ENCODE measurements around the gene DENND6A. TPM values are rescaled to one million over a fixed set of nuclear protein-coding genes. Genes with fewer than 3 reads are reported as not detected.

Gene DENND6A
- total and polyA plus RNA-seq, 8 donors: 3.3 to 12.0 (median 8.3) TPM

GRCh38 chr3:57681691-57682090 is 11.2 kb downstream of the DENND6A start:
- H3K4me1 ChIP-seq: no peaks in the 10 kb centered on the region
- no peak for ATAC-seq
- no peak for DNase-seq
- TF ChIP-seq CTCF (IDR thresholded peaks at IDR 0.05): no peak
- H3K27me3 ChIP-seq: no peaks in the 10 kb centered on the region
- H3K9me3 ChIP-seq: no peaks in the 10 kb centered on the region
- no peaks in the 10 kb centered on the region for H3K36me3 ChIP-seq
- intact Hi-C loops (cut with DNase I): no loop called here
- 94 to 97% methylated on average over 1 of the region's 1 CpG for WGBS, 2 donors
- H3K27ac ChIP-seq: no peak overlapping the region
- no peak for FAIRE-seq
- H3K4me3 ChIP-seq: no peak overlapping the region

- ATAC-seq (no peak), DNase-seq (no peak), FAIRE-seq (no peak)
- H3K27ac ChIP-seq: no peak overlapping the region
- no peaks in the 10 kb centered on the region for H3K9me3 ChIP-seq
- WGBS, 2 donors: 93 to 97% methylated on average over 4 of the region's 4 CpGs
- no peak for TF ChIP-seq CTCF (IDR thresholded peaks at IDR 0.05)
- no peaks in the 10 kb centered on the region for H3K36me3 ChIP-seq
- intact Hi-C loops (cut with DNase I): no loop called here
- no peaks in the 10 kb centered on the region for H3K27me3 ChIP-seq
- H3K4me1 ChIP-seq: no peaks in the 10 kb centered on the region
- H3K4me3 ChIP-seq: no peak overlapping the region
Measured at GRCh38 chr3:57680046-57680445, 12.8 kb downstream of the DENND6A start.

GRCh38 chr3:57675530-57675929 is 17.3 kb downstream of the DENND6A start:
- intact Hi-C loops (cut with DNase I): no loop called here
- TF ChIP-seq CTCF (IDR thresholded peaks at IDR 0.05): no peak
- Histone ChIP-seq H3K4me3 (no peak overlapping the region), H3K27me3 (no peaks in the 10 kb centered on the region), H3K9me3 (no peaks in the 10 kb centered on the region), H3K4me1 (no peaks in the 10 kb centered on the region), H3K27ac (no peak overlapping the region), H3K36me3 (no peaks in the 10 kb centered on the region)
- FAIRE-seq (no peak), DNase-seq (no peak), ATAC-seq (peak in 1 of 4 donors; percentile 14)

- no peak for DNase-seq
- ATAC-seq: peak in 1 of 4 donors; percentile 50
- no peaks in the 10 kb centered on the region for H3K4me1 ChIP-seq
- TF ChIP-seq CTCF (IDR thresholded peaks at IDR 0.05): no peak
- H3K27me3 ChIP-seq: no peaks in the 10 kb centered on the region
- intact Hi-C loops (cut with DNase I): no loop called here
- WGBS, 2 donors: 89 to 99% methylated on average over 4 of the region's 4 CpGs
- no peak overlapping the region for H3K4me3 ChIP-seq
- no peaks in the 10 kb centered on the region for H3K36me3 ChIP-seq
- H3K9me3 ChIP-seq: no peaks in the 10 kb centered on the region
- FAIRE-seq: no peak
- no peak overlapping the region for H3K27ac ChIP-seq
Measured at GRCh38 chr3:57673156-57673555, 19.7 kb downstream of the DENND6A start.

GRCh38 chr3:57670543-57670942 is 22.3 kb downstream of the DENND6A start:
- intact Hi-C loops (cut with DNase I): no loop called here
- no peaks in the 10 kb centered on the region for H3K27me3 ChIP-seq
- no peaks in the 10 kb centered on the region for H3K4me1 ChIP-seq
- H3K36me3 ChIP-seq: no peaks in the 10 kb centered on the region
- FAIRE-seq (no peak), DNase-seq (no peak), ATAC-seq (no peak)
- no peak for TF ChIP-seq CTCF (IDR thresholded peaks at IDR 0.05)
- H3K4me3 ChIP-seq: no peak overlapping the region
- H3K27ac ChIP-seq: no peak overlapping the region
- no peaks in the 10 kb centered on the region for H3K9me3 ChIP-seq
